HepG2 (cell line): ENCODE results near the gene PLIN3. TPM values are rescaled to one million over a fixed set of nuclear protein-coding genes. Genes with fewer than 3 reads are reported as not detected.
A peak's percentile ranks its signal among the peaks of the same experiment; 100 is the strongest.

ENCODE experiments used
- BCL6 ChIP-seq: IDR thresholded peaks from 2 replicates; pipeline ENCODE4 v1.6.1; 2016; ENCODE audit warnings: missing genetic modification reagents, missing compliant biosample characterization
- E2F5 ChIP-seq: sonication (generic); formaldehyde crosslinking; conservative IDR thresholded peaks from 2 replicates; pipeline ENCODE4 v1.4.0; 2020; ENCODE audit warnings: missing genetic modification reagents
- GABPA ChIP-seq, 2 experiments: IDR thresholded peaks; 2 replicates each; pipeline ENCODE4 v1.6.1; 2011 to 2016; ENCODE audit warnings: low read depth in 2 of 2, low read length in 1 of 2, missing biosample characterization in 1 of 2, missing genetic modification characterization in 1 of 2
- GATAD1 ChIP-seq: IDR thresholded peaks from 2 replicates; pipeline ENCODE4 v1.6.1; 2016; ENCODE audit warnings: missing genetic modification reagents, missing compliant biosample characterization
- KAT7 ChIP-seq: IDR thresholded peaks from 2 replicates; pipeline ENCODE4 v1.6.1; 2018; ENCODE audit warnings: borderline replicate concordance, missing compliant biosample characterization
- MED8 ChIP-seq: sonication (generic); formaldehyde crosslinking; IDR thresholded peaks from 2 replicates; pipeline ENCODE4 v1.8.1; 2023; ENCODE audit warnings: mild to moderate bottlenecking, missing genetic modification reagents; ENCODE audit not compliant: insufficient replicate concordance
- MTF1 ChIP-seq: sonication (generic); formaldehyde crosslinking; IDR thresholded peaks from 2 replicates; pipeline ENCODE4 v1.5.0; 2020; ENCODE audit warnings: missing genetic modification reagents
- NCOA5 ChIP-seq: sonication (generic); formaldehyde crosslinking; IDR thresholded peaks from 2 replicates; pipeline ENCODE4 v1.4.0; 2020; ENCODE audit warnings: missing genetic modification reagents
- NFKBIZ ChIP-seq: IDR thresholded peaks from 2 replicates; pipeline ENCODE4 v1.6.1; 2018; ENCODE audit warnings: missing genetic modification reagents, missing compliant biosample characterization
- NR2C2 ChIP-seq: sonication (generic); formaldehyde crosslinking; IDR thresholded peaks from 2 replicates; pipeline ENCODE4 v1.4.0; 2020; ENCODE audit warnings: missing genetic modification reagents, mild to moderate bottlenecking, moderate library complexity, borderline replicate concordance
- PBX2 ChIP-seq: IDR thresholded peaks from 2 replicates; pipeline ENCODE4 v1.6.1; 2016; ENCODE audit warnings: control low read depth
- PHB2 ChIP-seq: fragments of 450-650 bp; IDR thresholded peaks from 2 replicates; pipeline ENCODE4 v1.6.1; 2018; ENCODE audit not compliant: partially characterized antibody
- REPIN1 ChIP-seq: sonication (generic); formaldehyde crosslinking; IDR thresholded peaks from 2 replicates; pipeline ENCODE4 v1.8.0; 2022; ENCODE audit warnings: missing genetic modification reagents, low read depth, mild to moderate bottlenecking, borderline replicate concordance
- SMARCE1 ChIP-seq: fragments of 450-650 bp; IDR thresholded peaks from 2 replicates; pipeline ENCODE4 v1.6.1; 2017; ENCODE audit warnings: borderline replicate concordance
- SNAPC2 ChIP-seq: sonication (generic); formaldehyde crosslinking; IDR thresholded peaks from 2 replicates; pipeline ENCODE4 v1.8.1; 2022; ENCODE audit warnings: mild to moderate bottlenecking, missing genetic modification reagents
- SP4 ChIP-seq: sonication (generic); formaldehyde crosslinking; IDR thresholded peaks from 2 replicates; pipeline ENCODE4 v1.8.1; 2023; ENCODE audit warnings: mild to moderate bottlenecking, missing genetic modification reagents
- YY1 ChIP-seq: IDR thresholded peaks from 2 replicates; pipeline ENCODE4 v1.6.1; 2011; ENCODE audit warnings: low read length, low read depth, moderate library complexity, mild to moderate bottlenecking; ENCODE audit not compliant: insufficient read depth, insufficient replicate concordance
- ZBTB42 ChIP-seq: sonication (generic); formaldehyde crosslinking; IDR thresholded peaks from 2 replicates; pipeline ENCODE4 v1.5.0; 2020; ENCODE audit warnings: mild to moderate bottlenecking, missing genetic modification reagents
- ZC3H13 ChIP-seq: sonication (generic); formaldehyde crosslinking; IDR thresholded peaks from 2 replicates; pipeline ENCODE4 v1.8.1; 2023; ENCODE audit warnings: mild to moderate bottlenecking, missing genetic modification reagents, moderate library complexity
- ZFP41 ChIP-seq: sonication (generic); formaldehyde crosslinking; IDR thresholded peaks from 2 replicates; pipeline ENCODE4 v1.4.0; 2020; ENCODE audit warnings: mild to moderate bottlenecking, missing genetic modification reagents, borderline replicate concordance
- ZFP90 ChIP-seq: sonication (generic); formaldehyde crosslinking; IDR thresholded peaks from 2 replicates; pipeline ENCODE4 v1.8.0; 2022; ENCODE audit warnings: missing genetic modification reagents, mild to moderate bottlenecking, inconsistent platforms, borderline replicate concordance
- ZKSCAN1 ChIP-seq: fragments of 150-350 bp; IDR thresholded peaks from 2 replicates; pipeline ENCODE4 v1.6.1; 2014; ENCODE audit warnings: low read length
- ZNF292 ChIP-seq: sonication (generic); formaldehyde crosslinking; IDR thresholded peaks from 2 replicates; pipeline ENCODE4 v1.8.1; 2022; ENCODE audit warnings: mild to moderate bottlenecking, low read depth, missing genetic modification reagents, borderline replicate concordance
- ZNF468 ChIP-seq: sonication (generic); formaldehyde crosslinking; IDR thresholded peaks from 2 replicates; pipeline ENCODE4 v1.8.0; 2022; ENCODE audit warnings: mild to moderate bottlenecking, moderate library complexity, missing genetic modification reagents
- ZNF510 ChIP-seq: sonication (generic); formaldehyde crosslinking; IDR thresholded peaks from 2 replicates; pipeline ENCODE4 v1.4.0; 2020; ENCODE audit warnings: low read depth, mild to moderate bottlenecking, missing genetic modification reagents
- ZNF557 ChIP-seq: sonication (generic); formaldehyde crosslinking; IDR thresholded peaks from 2 replicates; pipeline ENCODE4 v1.4.0; 2020; ENCODE audit warnings: missing genetic modification reagents
- ZNF781 ChIP-seq: sonication (generic); formaldehyde crosslinking; IDR thresholded peaks from 2 replicates; pipeline ENCODE4 v1.5.1; 2020; ENCODE audit warnings: borderline replicate concordance, mild to moderate bottlenecking, missing genetic modification reagents; ENCODE audit errors: not compliant biosample characterization
- ZNF878 ChIP-seq: sonication (generic); formaldehyde crosslinking; IDR thresholded peaks from 2 replicates; pipeline ENCODE4 v1.8.1; 2023; ENCODE audit warnings: mild to moderate bottlenecking, missing genetic modification reagents, moderate library complexity
- polyA plus RNA-seq, 8 experiments: library from polyadenylated mRNA; depleted of rRNA in 3 of 8; stranded (reverse) in 7 of 8; unstranded in 1 of 8; fragments of >200 nt; fragmentation: Illumina TruSeq in 4 of 8; extraction: Trizol in 4 of 8; gene quantifications; 2 replicates each; pipeline versions ENCODE4 v1.2.1 to v1.2.3, GENCODE V29; 2011 to 2016; ENCODE audit warnings: low read depth in 4 of 8, missing spikeins in 1 of 8, mixed read lengths in 1 of 8; ENCODE audit not compliant: insufficient read depth in 1 of 8
- total RNA-seq, 5 experiments: library from RNA; depleted of rRNA; stranded (reverse); fragments of >200 nt; fragmentation: Illumina TruSeq; extraction: Trizol; gene quantifications; 2 replicates each; pipeline ENCODE4 v1.2.3, GENCODE V29; 2016; ENCODE audit warnings: low read depth in 1 of 5
- TF ChIP-seq, protein P1 (sequence below): sonication (generic); formaldehyde crosslinking; IDR thresholded peaks from 2 replicates; pipeline ENCODE4 v1.8.0; 2022; ENCODE audit warnings: mild to moderate bottlenecking, missing genetic modification reagents; ENCODE audit not compliant: insufficient replicate concordance

PLIN3 gene
- total and polyA plus RNA-seq, 2 of the 13 experiments (the other 11 are each of a cell fraction or from before 2014, with no cell fraction given): 49.3 to 57.9 TPM

- TF ChIP-seq E2F5 (CRISPR knock-in tag) (no peak), SP4 (no peak), ZBTB42 (CRISPR knock-in tag) (no peak), SMARCE1 (no peak), NR2C2 (CRISPR knock-in tag) (peak; percentile 51; the same call in 1 of the 2 replicates), MED8 (no peak), ZNF878 (CRISPR knock-in tag) (no peak), ZNF468 (no peak), GATAD1 (CRISPR knock-in tag) (no peak; the same call in 1 of the 2 replicates), NCOA5 (CRISPR knock-in tag) (no peak), NFKBIZ (CRISPR knock-in tag) (no peak), SNAPC2 (no peak), ZKSCAN1 (no peak), REPIN1 (CRISPR knock-in tag) (no peak), MTF1 (CRISPR knock-in tag) (no peak), PBX2 (CRISPR knock-in tag) (no peak), PHB2 (no peak), ZNF557 (no peak), YY1 (peak; percentile 69), GABPA (IDR thresholded peaks at IDR 0.05; ENCODE audit: low read depth, low read length) (no peak), GABPA (CRISPR knock-in tag; IDR thresholded peaks at IDR 0.05; ENCODE audit: low read depth) (no peak), ZNF781 (no peak), ZFP90 (CRISPR knock-in tag) (no peak), ZNF292 (no peak), ZC3H13 (CRISPR knock-in tag) (no peak), ZFP41 (CRISPR knock-in tag) (no peak), KAT7 (no peak; the same call in 1 of the 2 replicates), BCL6 (CRISPR knock-in tag) (no peak), ZNF510 (no peak)
- TF ChIP-seq, protein P1, sequence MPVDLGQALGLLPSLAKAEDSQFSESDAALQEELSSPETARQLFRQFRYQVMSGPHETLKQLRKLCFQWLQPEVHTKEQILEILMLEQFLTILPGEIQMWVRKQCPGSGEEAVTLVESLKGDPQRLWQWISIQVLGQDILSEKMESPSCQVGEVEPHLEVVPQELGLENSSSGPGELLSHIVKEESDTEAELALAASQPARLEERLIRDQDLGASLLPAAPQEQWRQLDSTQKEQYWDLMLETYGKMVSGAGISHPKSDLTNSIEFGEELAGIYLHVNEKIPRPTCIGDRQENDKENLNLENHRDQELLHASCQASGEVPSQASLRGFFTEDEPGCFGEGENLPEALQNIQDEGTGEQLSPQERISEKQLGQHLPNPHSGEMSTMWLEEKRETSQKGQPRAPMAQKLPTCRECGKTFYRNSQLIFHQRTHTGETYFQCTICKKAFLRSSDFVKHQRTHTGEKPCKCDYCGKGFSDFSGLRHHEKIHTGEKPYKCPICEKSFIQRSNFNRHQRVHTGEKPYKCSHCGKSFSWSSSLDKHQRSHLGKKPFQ: peak; percentile 80
Measured at GRCh38 chr19:4851551-4852290, 15.7 kb downstream of the PLIN3 start (continued).
